Measurements from ENCODE around the gene SLC45A2.

Gene SLC45A2

GRCh38 chr5:33984178-33984577 is 315 bp downstream of the SLC45A2 start:
- in situ Hi-C loops (cut with HindIII; ENCODE audit: low pct_ligation_motif_present, low sequenced_read_pairs), result no loop called here
- no peak overlapping the region for H3K27ac ChIP-seq
- H3K27me3 ChIP-seq (replicated peaks), result no peaks in the 10 kb centered on the region
- TF ChIP-seq CTCF (IDR thresholded peaks at IDR 0.05; ENCODE audit: low read depth, low read length, missing control alignments), result no peak
- peaks cover 6% of the 10 kb centered on the region for H3K36me3 ChIP-seq (replicated peaks)
- no peak for DNase-seq
- H3K4me3 ChIP-seq (ENCODE audit: low read depth, low read length), result no peak overlapping the region

GRCh38 chr5:33981408-33982162 is 2.9 kb downstream of the SLC45A2 start:
- no peaks in the 10 kb centered on the region for H3K27me3 ChIP-seq (replicated peaks)
- H3K36me3 ChIP-seq (replicated peaks), result no peaks in the 10 kb centered on the region
- H3K4me3 ChIP-seq (ENCODE audit: low read depth, low read length), result no peak overlapping the region
- in situ Hi-C loops (cut with HindIII; ENCODE audit: low pct_ligation_motif_present, low sequenced_read_pairs), result no loop called here
- H3K27ac ChIP-seq, result no peak overlapping the region
- DNase-seq, result no peak
- TF ChIP-seq CTCF (IDR thresholded peaks at IDR 0.05; ENCODE audit: low read depth, low read length, missing control alignments), result no peak

- in situ Hi-C loops (cut with HindIII; ENCODE audit: low pct_ligation_motif_present, low sequenced_read_pairs), result no loop called here
- TF ChIP-seq CTCF (IDR thresholded peaks at IDR 0.05; ENCODE audit: low read depth, low read length, missing control alignments), result no peak
- no peaks in the 10 kb centered on the region for H3K27me3 ChIP-seq (replicated peaks)
- no peak for DNase-seq
- H3K27ac ChIP-seq, result no peak overlapping the region
- H3K4me3 ChIP-seq (ENCODE audit: low read depth, low read length), result no peak overlapping the region
- H3K36me3 ChIP-seq (replicated peaks), result no peaks in the 10 kb centered on the region
Observed at GRCh38 chr5:33980030-33980429, 4.5 kb downstream of the SLC45A2 start.

- no peak for DNase-seq
- H3K27me3 ChIP-seq (replicated peaks), result no peaks in the 10 kb centered on the region
- TF ChIP-seq CTCF (IDR thresholded peaks at IDR 0.05; ENCODE audit: low read depth, low read length, missing control alignments), result no peak
- no peaks in the 10 kb centered on the region for H3K36me3 ChIP-seq (replicated peaks)
- H3K27ac ChIP-seq, result no peak overlapping the region
- H3K4me3 ChIP-seq (ENCODE audit: low read depth, low read length), result no peak overlapping the region
- in situ Hi-C loops (cut with HindIII; ENCODE audit: low pct_ligation_motif_present, low sequenced_read_pairs), result no loop called here
Observed at GRCh38 chr5:33978306-33978705, 6.2 kb downstream of the SLC45A2 start.

- in situ Hi-C loops (cut with HindIII; ENCODE audit: low pct_ligation_motif_present, low sequenced_read_pairs), result no loop called here
- no peak for TF ChIP-seq CTCF (IDR thresholded peaks at IDR 0.05; ENCODE audit: low read depth, low read length, missing control alignments)
- H3K36me3 ChIP-seq (replicated peaks), result no peaks in the 10 kb centered on the region
- no peaks in the 10 kb centered on the region for H3K27me3 ChIP-seq (replicated peaks)
- H3K4me3 ChIP-seq (ENCODE audit: low read depth, low read length), result no peak overlapping the region
- no peak for DNase-seq
- H3K27ac ChIP-seq, result no peak overlapping the region
Observed at GRCh38 chr5:33976307-33976706, 8.2 kb downstream of the SLC45A2 start.

GRCh38 chr5:33975852-33976251 is 8.6 kb downstream of the SLC45A2 start:
- no peaks in the 10 kb centered on the region for H3K27me3 ChIP-seq (replicated peaks)
- H3K27ac ChIP-seq, result no peak overlapping the region
- no peaks in the 10 kb centered on the region for H3K36me3 ChIP-seq (replicated peaks)
- no peak overlapping the region for H3K4me3 ChIP-seq (ENCODE audit: low read depth, low read length)
- no peak for DNase-seq
- no peak for TF ChIP-seq CTCF (IDR thresholded peaks at IDR 0.05; ENCODE audit: low read depth, low read length, missing control alignments)
- in situ Hi-C loops (cut with HindIII; ENCODE audit: low pct_ligation_motif_present, low sequenced_read_pairs), result no loop called here
